ENCODE results near the gene ZDHHC17.

The ZDHHC17 gene

GRCh38 chr12:76804435-76804976 is 40.6 kb downstream of the ZDHHC17 start:
- no peak for DNase-seq (ENCODE audit: low spot score)
- in situ Hi-C loops (cut with MboI; ENCODE audit: low sequenced_read_pairs, unreplicated experiment), result no loop called here
- TF ChIP-seq, protein P1, sequence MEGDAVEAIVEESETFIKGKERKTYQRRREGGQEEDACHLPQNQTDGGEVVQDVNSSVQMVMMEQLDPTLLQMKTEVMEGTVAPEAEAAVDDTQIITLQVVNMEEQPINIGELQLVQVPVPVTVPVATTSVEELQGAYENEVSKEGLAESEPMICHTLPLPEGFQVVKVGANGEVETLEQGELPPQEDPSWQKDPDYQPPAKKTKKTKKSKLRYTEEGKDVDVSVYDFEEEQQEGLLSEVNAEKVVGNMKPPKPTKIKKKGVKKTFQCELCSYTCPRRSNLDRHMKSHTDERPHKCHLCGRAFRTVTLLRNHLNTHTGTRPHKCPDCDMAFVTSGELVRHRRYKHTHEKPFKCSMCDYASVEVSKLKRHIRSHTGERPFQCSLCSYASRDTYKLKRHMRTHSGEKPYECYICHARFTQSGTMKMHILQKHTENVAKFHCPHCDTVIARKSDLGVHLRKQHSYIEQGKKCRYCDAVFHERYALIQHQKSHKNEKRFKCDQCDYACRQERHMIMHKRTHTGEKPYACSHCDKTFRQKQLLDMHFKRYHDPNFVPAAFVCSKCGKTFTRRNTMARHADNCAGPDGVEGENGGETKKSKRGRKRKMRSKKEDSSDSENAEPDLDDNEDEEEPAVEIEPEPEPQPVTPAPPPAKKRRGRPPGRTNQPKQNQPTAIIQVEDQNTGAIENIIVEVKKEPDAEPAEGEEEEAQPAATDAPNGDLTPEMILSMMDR (IDR thresholded peaks at IDR 0.05; ENCODE audit: borderline replicate concordance, control extremely low read depth, extremely low read depth, insufficient read depth, missing control alignments), result no peak

- in situ Hi-C loops (cut with MboI; ENCODE audit: low sequenced_read_pairs, unreplicated experiment), result no loop called here
- DNase-seq (ENCODE audit: low spot score), result no peak
- TF ChIP-seq, protein P1 (IDR thresholded peaks at IDR 0.05; ENCODE audit: borderline replicate concordance, control extremely low read depth, extremely low read depth, insufficient read depth, missing control alignments), result no peak
These were observed 46.9 kb downstream of the ZDHHC17 start for GRCh38 chr12:76810671-76811419.

GRCh38 chr12:76811976-76812375 is 48.1 kb downstream of the ZDHHC17 start:
- no peak for DNase-seq (ENCODE audit: low spot score)
- in situ Hi-C loops (cut with MboI; ENCODE audit: low sequenced_read_pairs, unreplicated experiment), result no loop called here
- TF ChIP-seq, protein P1 (IDR thresholded peaks at IDR 0.05; ENCODE audit: borderline replicate concordance, control extremely low read depth, extremely low read depth, insufficient read depth, missing control alignments), result no peak

GRCh38 chr12:76813265-76813664 is 49.4 kb downstream of the ZDHHC17 start:
- DNase-seq (ENCODE audit: low spot score), result no peak
- TF ChIP-seq, protein P1 (IDR thresholded peaks at IDR 0.05; ENCODE audit: borderline replicate concordance, control extremely low read depth, extremely low read depth, insufficient read depth, missing control alignments), result no peak
- in situ Hi-C loops (cut with MboI; ENCODE audit: low sequenced_read_pairs, unreplicated experiment), result no loop called here

- in situ Hi-C loops (cut with MboI; ENCODE audit: low sequenced_read_pairs, unreplicated experiment), result no loop called here
- TF ChIP-seq, protein P1 (IDR thresholded peaks at IDR 0.05; ENCODE audit: borderline replicate concordance, control extremely low read depth, extremely low read depth, insufficient read depth, missing control alignments), result no peak
- DNase-seq (ENCODE audit: low spot score), result no peak
These were observed 50.1 kb downstream of the ZDHHC17 start for GRCh38 chr12:76813972-76814371.

- DNase-seq (ENCODE audit: low spot score), result no peak
- TF ChIP-seq, protein P1 (IDR thresholded peaks at IDR 0.05; ENCODE audit: borderline replicate concordance, control extremely low read depth, extremely low read depth, insufficient read depth, missing control alignments), result no peak
- in situ Hi-C loops (cut with MboI; ENCODE audit: low sequenced_read_pairs, unreplicated experiment), result no loop called here
These were observed 57.1 kb downstream of the ZDHHC17 start for GRCh38 chr12:76820888-76821482.
